Measurements from ENCODE around the gene C22orf39.

The C22orf39 gene, protein sequence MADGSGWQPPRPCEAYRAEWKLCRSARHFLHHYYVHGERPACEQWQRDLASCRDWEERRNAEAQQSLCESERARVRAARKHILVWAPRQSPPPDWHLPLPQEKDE

DNA sequence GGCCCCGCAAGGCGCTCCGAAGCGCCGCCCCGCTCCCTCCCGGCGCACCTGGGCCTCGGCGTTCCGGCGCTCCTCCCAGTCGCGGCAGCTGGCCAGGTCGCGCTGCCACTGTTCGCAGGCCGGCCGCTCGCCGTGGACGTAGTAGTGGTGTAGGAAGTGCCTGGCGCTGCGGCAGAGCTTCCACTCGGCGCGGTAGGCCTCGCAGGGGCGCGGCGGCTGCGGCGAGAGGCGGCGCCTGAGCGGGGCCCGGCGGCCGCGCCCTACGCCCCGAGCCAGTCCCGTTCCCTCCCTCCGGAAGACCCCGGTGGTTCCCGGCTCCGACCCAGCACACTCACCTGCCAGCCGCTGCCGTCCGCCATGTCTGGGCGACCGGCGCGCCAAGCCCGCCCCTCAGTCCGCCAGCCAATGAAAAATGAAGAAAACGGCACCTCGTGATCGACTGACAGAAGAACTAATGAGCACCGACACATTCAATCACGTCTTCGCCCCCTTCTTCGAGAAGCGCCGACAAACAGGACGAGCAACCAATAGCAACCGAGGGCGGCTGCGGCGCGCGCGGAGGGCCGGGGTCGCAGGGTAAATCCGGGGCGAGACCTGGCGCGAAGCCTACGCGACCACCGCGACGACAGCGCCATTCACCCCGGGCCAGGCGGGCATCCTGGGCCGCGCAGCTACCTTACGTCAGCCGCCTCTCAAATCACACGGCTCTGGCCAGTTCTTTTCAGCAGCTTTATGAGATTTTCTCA is at the start of gene C22orf39:
Gene C22orf39 (minus strand): TSS at position 382 of the 746 bp plus-strand sequence. CDS start 23 bp downstream, at position 359.
- Histone ChIP-seq H2AFZ (peak within 1 kb of the TSS; percentile 70), H3K36me3 (ENCODE audit: control insufficient read depth, insufficient read depth, low read length) (no peaks in the 10 kb centered on the region), H3K27ac (peak within 1 kb of the TSS; percentile 75), H3K4me1 (no peaks in the 10 kb centered on the region), H3K79me2 (peaks cover 22% of the 10 kb centered on the region), H3K9ac (peak within 1 kb of the TSS; percentile 53), H3K9me3 (ENCODE audit: control insufficient read depth, low read length) (no peaks in the 10 kb centered on the region), H3K4me2 (ENCODE audit: low read length) (peak within 1 kb of the TSS; percentile 91), H3K27me3 (ENCODE audit: control insufficient read depth, insufficient read depth, low read length) (no peaks in the 10 kb centered on the region), H3K4me3 (ENCODE audit: low read depth, low read length) (peak within 1 kb of the TSS; percentile 87)
- TF ChIP-seq, protein P1, sequence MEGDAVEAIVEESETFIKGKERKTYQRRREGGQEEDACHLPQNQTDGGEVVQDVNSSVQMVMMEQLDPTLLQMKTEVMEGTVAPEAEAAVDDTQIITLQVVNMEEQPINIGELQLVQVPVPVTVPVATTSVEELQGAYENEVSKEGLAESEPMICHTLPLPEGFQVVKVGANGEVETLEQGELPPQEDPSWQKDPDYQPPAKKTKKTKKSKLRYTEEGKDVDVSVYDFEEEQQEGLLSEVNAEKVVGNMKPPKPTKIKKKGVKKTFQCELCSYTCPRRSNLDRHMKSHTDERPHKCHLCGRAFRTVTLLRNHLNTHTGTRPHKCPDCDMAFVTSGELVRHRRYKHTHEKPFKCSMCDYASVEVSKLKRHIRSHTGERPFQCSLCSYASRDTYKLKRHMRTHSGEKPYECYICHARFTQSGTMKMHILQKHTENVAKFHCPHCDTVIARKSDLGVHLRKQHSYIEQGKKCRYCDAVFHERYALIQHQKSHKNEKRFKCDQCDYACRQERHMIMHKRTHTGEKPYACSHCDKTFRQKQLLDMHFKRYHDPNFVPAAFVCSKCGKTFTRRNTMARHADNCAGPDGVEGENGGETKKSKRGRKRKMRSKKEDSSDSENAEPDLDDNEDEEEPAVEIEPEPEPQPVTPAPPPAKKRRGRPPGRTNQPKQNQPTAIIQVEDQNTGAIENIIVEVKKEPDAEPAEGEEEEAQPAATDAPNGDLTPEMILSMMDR (IDR thresholded peaks at IDR 0.05): no peak

DNA sequence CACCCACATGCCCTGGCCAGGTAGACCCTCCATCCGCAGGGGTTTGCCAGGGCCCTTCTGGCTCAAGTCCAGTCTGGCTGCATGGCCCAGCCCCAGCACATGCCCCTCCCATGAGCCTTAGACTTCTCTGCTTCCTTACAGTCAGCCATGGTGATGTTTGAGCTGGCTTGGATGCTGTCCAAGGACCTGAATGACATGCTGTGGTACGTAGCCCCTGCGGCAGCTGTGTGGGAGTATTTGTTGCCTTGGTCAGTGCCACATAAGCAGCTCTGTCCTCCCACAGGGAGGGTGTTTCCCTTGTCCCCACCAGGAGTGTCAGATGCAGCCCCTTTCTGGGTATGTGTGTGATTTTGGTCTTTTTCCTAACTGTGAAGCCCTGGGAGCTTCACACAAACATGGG is 49.7 kb upstream of the C22orf39 start:
- H2AFZ ChIP-seq: no peak overlapping the region

DNA sequence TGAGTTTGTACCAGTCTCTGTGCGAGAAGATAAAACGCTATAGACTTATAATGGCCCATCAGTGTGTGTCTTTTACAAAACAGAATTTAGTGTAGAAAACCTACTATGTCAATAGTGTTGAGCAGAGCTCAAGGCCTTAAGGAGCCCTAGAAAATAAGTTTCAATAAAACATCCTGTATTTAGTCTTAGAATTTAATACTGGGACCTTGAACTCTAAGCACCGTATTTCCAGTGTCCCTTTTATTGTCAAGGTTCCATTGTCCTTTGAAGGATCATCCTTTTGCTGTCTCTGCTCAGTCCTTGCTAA is 48.8 kb upstream of the C22orf39 start:
- Histone ChIP-seq H3K79me2 (no peaks in the 10 kb centered on the region), H3K9ac (no peak overlapping the region), H3K27ac (no peak overlapping the region), H2AFZ (no peak overlapping the region), H3K36me3 (ENCODE audit: control insufficient read depth, insufficient read depth, low read length) (no peaks in the 10 kb centered on the region), H3K4me1 (no peaks in the 10 kb centered on the region), H3K9me3 (ENCODE audit: control insufficient read depth, low read length) (no peaks in the 10 kb centered on the region), H3K4me3 (ENCODE audit: low read depth, low read length) (no peak overlapping the region), H3K27me3 (ENCODE audit: control insufficient read depth, insufficient read depth, low read length) (no peaks in the 10 kb centered on the region), H3K4me2 (ENCODE audit: low read length) (no peak overlapping the region)
- TF ChIP-seq, protein P1 (IDR thresholded peaks at IDR 0.05): no peak

More for the DNA sequence above, 49.7 kb upstream of the C22orf39 start:
- Histone ChIP-seq H3K9ac (no peak overlapping the region), H3K4me1 (no peaks in the 10 kb centered on the region), H3K36me3 (ENCODE audit: control insufficient read depth, insufficient read depth, low read length) (no peaks in the 10 kb centered on the region), H3K4me3 (ENCODE audit: low read depth, low read length) (no peak overlapping the region), H3K4me2 (ENCODE audit: low read length) (no peak overlapping the region), H3K9me3 (ENCODE audit: control insufficient read depth, low read length) (no peaks in the 10 kb centered on the region), H3K79me2 (no peaks in the 10 kb centered on the region), H3K27ac (no peak overlapping the region), H3K27me3 (ENCODE audit: control insufficient read depth, insufficient read depth, low read length) (no peaks in the 10 kb centered on the region)
- TF ChIP-seq, protein P1 (IDR thresholded peaks at IDR 0.05): no peak

DNA sequence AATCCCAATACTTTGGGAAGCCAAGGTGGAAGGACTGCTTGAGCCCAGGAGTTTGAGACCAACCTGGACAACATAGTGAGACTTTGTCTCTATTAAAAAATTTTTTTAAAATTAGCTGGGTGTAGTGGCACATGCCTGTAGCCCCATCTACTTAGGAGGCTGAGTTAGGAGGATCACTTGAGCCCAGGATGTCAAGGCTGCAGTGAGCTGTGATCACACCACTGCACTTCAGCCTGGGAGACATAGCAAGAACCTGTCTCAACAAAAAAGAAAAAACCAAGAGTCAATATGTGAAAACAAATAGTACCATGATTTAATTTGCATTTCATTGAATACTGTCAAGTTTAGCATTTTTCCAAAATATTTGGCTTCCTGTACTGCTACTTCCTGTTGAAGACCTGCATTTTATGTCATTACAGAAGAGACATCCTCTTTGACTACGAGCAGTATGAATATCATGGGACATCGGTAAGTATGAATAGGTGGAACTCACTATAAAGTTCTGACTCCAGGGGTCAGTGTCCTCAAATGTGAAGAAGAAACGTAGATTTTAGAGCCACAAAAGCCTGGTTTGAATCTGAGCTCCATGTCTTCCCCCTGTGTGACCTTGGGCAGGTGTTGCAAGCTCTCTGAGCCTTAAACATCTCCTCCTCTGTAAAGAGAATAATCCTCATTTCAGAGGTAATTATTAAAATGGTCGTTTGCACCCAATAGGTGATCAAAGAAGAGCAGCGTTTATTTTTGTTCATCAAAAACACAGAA is 48.2 kb upstream of the C22orf39 start:
- H3K4me1 ChIP-seq: no peaks in the 10 kb centered on the region
- H3K4me2 ChIP-seq (ENCODE audit: low read length): no peak overlapping the region
- H2AFZ ChIP-seq: no peak overlapping the region
- H3K36me3 ChIP-seq (ENCODE audit: control insufficient read depth, insufficient read depth, low read length): no peaks in the 10 kb centered on the region
- no peak overlapping the region for H3K9ac ChIP-seq
- H3K79me2 ChIP-seq: no peaks in the 10 kb centered on the region
- H3K27me3 ChIP-seq (ENCODE audit: control insufficient read depth, insufficient read depth, low read length): no peaks in the 10 kb centered on the region
- no peak overlapping the region for H3K27ac ChIP-seq
- no peak overlapping the region for H3K4me3 ChIP-seq (ENCODE audit: low read depth, low read length)
- TF ChIP-seq, protein P1 (IDR thresholded peaks at IDR 0.05): no peak
- H3K9me3 ChIP-seq (ENCODE audit: control insufficient read depth, low read length): no peaks in the 10 kb centered on the region
